Mammary epithelial cell (primary cell): Measurements from ENCODE around the gene SLC22A16.

ENCODE experiments used
- EZH2 ChIP-seq: IDR thresholded peaks from 2 replicates; pipeline ENCODE4 v1.6.1; 2012; ENCODE audit warnings: low read length, inconsistent platforms, borderline replicate concordance
- TF ChIP-seq, protein P1 (sequence below), 2 donors: IDR thresholded peaks in 1 of 2; conservative IDR thresholded peaks in 1 of 2; 2 replicates each; pipeline ENCODE4 v1.5.1; 2011 to 2012; ENCODE audit warnings: inconsistent platforms in 2 of 2, low read length in 2 of 2, mild to moderate bottlenecking in 2 of 2, control low read depth in 1 of 2, low read depth in 1 of 2; ENCODE audit not compliant: insufficient read depth in 1 of 2; ENCODE audit errors: extremely low read depth in 1 of 2

DNA sequence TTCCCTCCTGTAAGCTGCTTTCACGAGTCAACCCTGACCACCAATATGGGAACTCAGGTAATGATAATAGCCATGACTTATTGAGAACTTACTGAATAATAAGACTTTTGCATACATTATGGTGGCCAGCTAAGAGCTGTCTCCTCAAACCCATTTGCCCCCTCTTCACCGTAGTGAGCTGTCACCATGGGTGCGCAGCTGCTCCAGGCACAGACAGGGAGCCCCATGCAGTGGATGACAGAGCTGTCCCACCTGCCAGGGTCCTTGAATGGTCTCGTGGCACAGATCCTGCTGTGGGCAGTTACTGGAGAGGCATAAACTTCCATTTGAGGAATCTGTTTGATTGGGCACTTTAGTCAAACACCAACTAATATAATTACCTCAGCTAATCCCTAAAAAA, 1.9 kb downstream of the SLC22A16 start:
- TF ChIP-seq EZH2: no peak
- TF ChIP-seq, protein P1, sequence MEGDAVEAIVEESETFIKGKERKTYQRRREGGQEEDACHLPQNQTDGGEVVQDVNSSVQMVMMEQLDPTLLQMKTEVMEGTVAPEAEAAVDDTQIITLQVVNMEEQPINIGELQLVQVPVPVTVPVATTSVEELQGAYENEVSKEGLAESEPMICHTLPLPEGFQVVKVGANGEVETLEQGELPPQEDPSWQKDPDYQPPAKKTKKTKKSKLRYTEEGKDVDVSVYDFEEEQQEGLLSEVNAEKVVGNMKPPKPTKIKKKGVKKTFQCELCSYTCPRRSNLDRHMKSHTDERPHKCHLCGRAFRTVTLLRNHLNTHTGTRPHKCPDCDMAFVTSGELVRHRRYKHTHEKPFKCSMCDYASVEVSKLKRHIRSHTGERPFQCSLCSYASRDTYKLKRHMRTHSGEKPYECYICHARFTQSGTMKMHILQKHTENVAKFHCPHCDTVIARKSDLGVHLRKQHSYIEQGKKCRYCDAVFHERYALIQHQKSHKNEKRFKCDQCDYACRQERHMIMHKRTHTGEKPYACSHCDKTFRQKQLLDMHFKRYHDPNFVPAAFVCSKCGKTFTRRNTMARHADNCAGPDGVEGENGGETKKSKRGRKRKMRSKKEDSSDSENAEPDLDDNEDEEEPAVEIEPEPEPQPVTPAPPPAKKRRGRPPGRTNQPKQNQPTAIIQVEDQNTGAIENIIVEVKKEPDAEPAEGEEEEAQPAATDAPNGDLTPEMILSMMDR (conservative IDR thresholded peaks at IDR 0.05 in 1 of 2, IDR thresholded peaks at IDR 0.05 in 1 of 2; ENCODE audit: extremely low read depth in 1 of 2, insufficient read depth in 1 of 2, low read depth in 1 of 2, low read length in 2 of 2): no peak
